ENCODE data around the gene TLX2. TPM values are rescaled to one million over a fixed set of nuclear protein-coding genes. Genes with fewer than 3 reads are reported as not detected.

Gene TLX2
- total and polyA plus RNA-seq, 2 of the 13 experiments (the other 11 are each of a cell fraction or from before 2014, with no cell fraction given): 0.05 to 0.20 TPM

DNA sequence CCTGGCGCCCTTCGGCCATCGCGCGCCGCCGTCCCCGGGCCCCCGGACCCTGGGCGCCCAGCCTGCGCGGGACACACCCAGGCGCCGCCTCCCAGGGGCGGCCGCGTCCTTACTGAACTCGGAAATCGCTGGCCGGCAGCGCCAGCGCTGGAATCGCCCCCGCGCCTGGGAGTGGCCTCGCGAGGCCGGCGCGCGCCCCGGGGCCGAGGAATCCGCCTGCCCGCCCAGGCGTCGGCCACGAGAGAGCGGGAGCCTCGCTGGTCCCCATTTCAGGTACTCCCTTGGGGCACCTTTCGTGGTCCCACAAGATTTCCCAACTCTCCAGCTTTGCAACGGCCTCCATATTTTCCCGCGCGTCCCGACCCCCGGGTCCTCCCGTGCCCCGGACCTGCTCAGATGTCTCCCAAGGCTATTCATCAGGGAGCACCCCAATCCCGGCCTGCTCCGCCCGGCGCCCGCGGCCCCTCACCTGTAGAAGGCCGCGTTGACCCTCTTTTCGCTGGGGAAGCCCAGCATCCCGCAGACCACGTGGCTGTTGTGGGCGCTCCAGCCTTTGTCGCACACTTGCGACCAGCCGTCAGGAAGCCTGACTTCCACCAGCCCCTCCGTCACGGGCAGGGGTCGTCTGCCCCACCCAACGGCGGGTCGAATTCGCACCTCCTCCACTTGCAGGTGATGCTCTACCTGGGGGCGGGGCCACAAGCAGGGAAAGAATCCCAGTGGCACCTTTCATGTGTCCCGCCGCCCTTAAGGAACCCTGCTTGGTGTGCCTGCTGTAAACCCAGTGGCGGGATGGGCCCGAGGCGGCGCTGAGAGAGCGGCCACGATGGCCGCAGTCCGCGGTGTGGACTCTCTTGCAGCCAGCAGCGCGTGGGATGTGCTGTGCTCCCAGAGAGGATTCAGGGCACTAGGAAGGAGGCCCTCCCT, 34.9 kb downstream of the TLX2 start (continued):
- TF ChIP-seq DBP (CRISPR knock-in tag; IDR thresholded peaks at IDR 0.05; ENCODE audit: not compliant biosample characterization) (no peak), ZFYVE20 (CRISPR knock-in tag; IDR thresholded peaks at IDR 0.05; ENCODE audit: borderline replicate concordance, low read depth) (no peak), ZNF205 (CRISPR knock-in tag; IDR thresholded peaks at IDR 0.05) (no peak), ZSCAN31 (CRISPR knock-in tag; IDR thresholded peaks at IDR 0.05; ENCODE audit: low read depth) (peak; percentile 64; the same call in 1 of the 2 replicates), MTA1 (CRISPR knock-in tag; IDR thresholded peaks at IDR 0.05; ENCODE audit: borderline replicate concordance) (peak; percentile 19; the same call in 1 of the 2 replicates), RFX3 (CRISPR knock-in tag; IDR thresholded peaks at IDR 0.05) (no peak), DMAP1 (CRISPR knock-in tag; IDR thresholded peaks at IDR 0.05) (peak; percentile 29; the same call in 1 of the 2 replicates), RFXAP (CRISPR knock-in tag; IDR thresholded peaks at IDR 0.05; ENCODE audit: borderline replicate concordance) (0 out of 2 replicates have a peak, but pooled peaks have one; percentile 32), MAFF (IDR thresholded peaks at IDR 0.05; ENCODE audit: low read depth, low read length) (no peak), ZNF777 (CRISPR knock-in tag; IDR thresholded peaks at IDR 0.05) (peak; percentile 40; the same call in 1 of the 2 replicates), SPEN (CRISPR knock-in tag; IDR thresholded peaks at IDR 0.05; ENCODE audit: low read depth) (peak; percentile 56), ZNF318 (CRISPR knock-in tag; IDR thresholded peaks at IDR 0.05) (no peak), EEA1 (CRISPR knock-in tag; IDR thresholded peaks at IDR 0.05; ENCODE audit: borderline replicate concordance) (no peak), TEAD3 (CRISPR knock-in tag; optimal IDR thresholded peaks at IDR 0.05; ENCODE audit: borderline replicate concordance) (no peak)
- TF ChIP-seq, protein P1, sequence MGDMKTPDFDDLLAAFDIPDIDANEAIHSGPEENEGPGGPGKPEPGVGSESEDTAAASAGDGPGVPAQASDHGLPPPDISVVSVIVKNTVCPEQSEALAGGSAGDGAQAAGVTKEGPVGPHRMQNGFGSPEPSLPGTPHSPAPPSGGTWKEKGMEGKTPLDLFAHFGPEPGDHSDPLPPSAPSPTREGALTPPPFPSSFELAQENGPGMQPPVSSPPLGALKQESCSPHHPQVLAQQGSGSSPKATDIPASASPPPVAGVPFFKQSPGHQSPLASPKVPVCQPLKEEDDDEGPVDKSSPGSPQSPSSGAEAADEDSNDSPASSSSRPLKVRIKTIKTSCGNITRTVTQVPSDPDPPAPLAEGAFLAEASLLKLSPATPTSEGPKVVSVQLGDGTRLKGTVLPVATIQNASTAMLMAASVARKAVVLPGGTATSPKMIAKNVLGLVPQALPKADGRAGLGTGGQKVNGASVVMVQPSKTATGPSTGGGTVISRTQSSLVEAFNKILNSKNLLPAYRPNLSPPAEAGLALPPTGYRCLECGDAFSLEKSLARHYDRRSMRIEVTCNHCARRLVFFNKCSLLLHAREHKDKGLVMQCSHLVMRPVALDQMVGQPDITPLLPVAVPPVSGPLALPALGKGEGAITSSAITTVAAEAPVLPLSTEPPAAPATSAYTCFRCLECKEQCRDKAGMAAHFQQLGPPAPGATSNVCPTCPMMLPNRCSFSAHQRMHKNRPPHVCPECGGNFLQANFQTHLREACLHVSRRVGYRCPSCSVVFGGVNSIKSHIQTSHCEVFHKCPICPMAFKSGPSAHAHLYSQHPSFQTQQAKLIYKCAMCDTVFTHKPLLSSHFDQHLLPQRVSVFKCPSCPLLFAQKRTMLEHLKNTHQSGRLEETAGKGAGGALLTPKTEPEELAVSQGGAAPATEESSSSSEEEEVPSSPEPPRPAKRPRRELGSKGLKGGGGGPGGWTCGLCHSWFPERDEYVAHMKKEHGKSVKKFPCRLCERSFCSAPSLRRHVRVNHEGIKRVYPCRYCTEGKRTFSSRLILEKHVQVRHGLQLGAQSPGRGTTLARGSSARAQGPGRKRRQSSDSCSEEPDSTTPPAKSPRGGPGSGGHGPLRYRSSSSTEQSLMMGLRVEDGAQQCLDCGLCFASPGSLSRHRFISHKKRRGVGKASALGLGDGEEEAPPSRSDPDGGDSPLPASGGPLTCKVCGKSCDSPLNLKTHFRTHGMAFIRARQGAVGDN (CRISPR knock-in tag; IDR thresholded peaks at IDR 0.05): peak; percentile 90

Measured in HepG2 (cell line).